Stomach (tissue), 9 donors: ENCODE results near the gene IQCM. TPM values are rescaled to one million over a fixed set of nuclear protein-coding genes. Genes with fewer than 3 reads are reported as not detected.

Source experiments
- DNase-seq, 2 donors: peaks; one replicate each; pipeline versions ENCODE4 v3.0.0 to v3.0.0-alpha.2; 2013 to 2019
- H3K27ac ChIP-seq, 5 donors: fragments of 200-600 bp in 4 of 5; sonication (generic) in 4 of 5; one replicate each; pipeline ENCODE4 v1.5.1; 2013 to 2019; ENCODE audit warnings: mild to moderate bottlenecking in 1 of 5, moderate library complexity in 1 of 5
- H3K27me3 ChIP-seq, 3 donors: fragments of 200-600 bp; sonication (generic); one replicate each; pipeline ENCODE4 v1.5.1; 2017 to 2019; ENCODE audit warnings: mixed run types in 1 of 3
- H3K36me3 ChIP-seq, 4 donors: fragments of 200-600 bp; sonication (generic); 1 replicate in 3 of 4; 2 replicates in 1 of 4; pipeline ENCODE4 v1.5.1; 2016 to 2019
- H3K4me1 ChIP-seq, 4 donors: fragments of 200-600 bp; sonication (generic); one replicate each; pipeline ENCODE4 v1.5.1; 2016 to 2019
- H3K4me3 ChIP-seq, 4 donors: fragments of 200-600 bp; sonication (generic) in 3 of 4; one replicate each; pipeline ENCODE4 v1.5.1; 2016 to 2019; ENCODE audit warnings: mild to moderate bottlenecking in 1 of 4
- H3K9me3 ChIP-seq, 4 donors: fragments of 200-600 bp; sonication (generic); one replicate each; pipeline ENCODE4 v1.5.1; 2016 to 2019
- CTCF ChIP-seq, 7 experiments: fragments of 450-650 bp in 4 of 7; fragments of 200-600 bp in 3 of 7; sonication (generic) in 3 of 7; IDR thresholded peaks; one replicate each; pipeline ENCODE4 v1.5.1; 2016 to 2019; ENCODE audit warnings: antibody characterized with exemption in 7 of 7, control low read depth in 2 of 7, mild to moderate bottlenecking in 1 of 7
- EP300 ChIP-seq: sonication (generic); formaldehyde crosslinking; IDR thresholded peaks from one replicate; pipeline ENCODE4 v1.6.1; 2017; ENCODE audit warnings: antibody characterized with exemption
- POLR2A ChIP-seq, 4 donors: fragments of 450-650 bp; IDR thresholded peaks; one replicate each; pipeline ENCODE4 v1.6.1; 2016; ENCODE audit warnings: antibody characterized with exemption in 4 of 4, control low read depth in 2 of 4, mild to moderate bottlenecking in 1 of 4, moderate library complexity in 1 of 4
- POLR2AphosphoS5 ChIP-seq, 3 donors: sonication (generic); formaldehyde crosslinking; IDR thresholded peaks; one replicate each; pipeline ENCODE4 v1.6.1; 2016; ENCODE audit warnings: antibody characterized with exemption in 3 of 3
- WGBS, 5 donors: extraction: QIAGEN DNeasy Blood & Tissue Kit in 3 of 5; methylation state at CpG; one replicate each; pipeline versions ENCODE4 v1.1.5 to v1.1.7; 2013 to 2018; 5-methylcytosine and 5-hydroxymethylcytosine counted together
- intact Hi-C: fragments of 100-400 bp; cut with DNase I; formaldehyde crosslinking; loops from one replicate; pipeline ENCODE4 v1.15.1; 2023; ENCODE audit warnings: low total_unique reads
- polyA plus RNA-seq, 3 donors: library from polyadenylated mRNA; stranded (reverse); fragments of 200-250 nt; gene quantifications; one replicate each; pipeline ENCODE4 v1.2.3, GENCODE V29; 2013
- total RNA-seq, 5 donors: library from RNA; depleted of rRNA; stranded (reverse); fragments of >200 nt; gene quantifications; one replicate each; pipeline versions ENCODE4 v1.1.0 to v1.2.3, GENCODE V29; 2014 to 2016
- donor health status: healthy with polysubstance abuse.
- donor health status: Bipolar disorder and iron deficiency.
- donor health status: healthy.

Gene IQCM
- total and polyA plus RNA-seq, 8 donors, result not detected

GRCh38 chr4:149749784-149750183 is 65.9 kb downstream of the IQCM start:
- TF ChIP-seq EP300, result no peak
- TF ChIP-seq POLR2AphosphoS5 (IDR thresholded peaks at IDR 0.05), result no peak
- no peak for TF ChIP-seq CTCF (IDR thresholded peaks at IDR 0.05)
- TF ChIP-seq POLR2A (IDR thresholded peaks at IDR 0.05), result no peak
- no peak for DNase-seq
- 70 to 84% (median 73%) methylated on average over 1 of the region's 1 CpG for WGBS, 5 donors
- no peaks in the 10 kb centered on the region for H3K36me3 ChIP-seq
- H3K9me3 ChIP-seq, result no peaks in the 10 kb centered on the region
- H3K4me3 ChIP-seq, result no peak overlapping the region
- intact Hi-C loops, result no loop called here
- H3K27ac ChIP-seq, result no peak overlapping the region
- no peaks in the 10 kb centered on the region for H3K27me3 ChIP-seq
- no peaks in the 10 kb centered on the region for H3K4me1 ChIP-seq

DNA sequence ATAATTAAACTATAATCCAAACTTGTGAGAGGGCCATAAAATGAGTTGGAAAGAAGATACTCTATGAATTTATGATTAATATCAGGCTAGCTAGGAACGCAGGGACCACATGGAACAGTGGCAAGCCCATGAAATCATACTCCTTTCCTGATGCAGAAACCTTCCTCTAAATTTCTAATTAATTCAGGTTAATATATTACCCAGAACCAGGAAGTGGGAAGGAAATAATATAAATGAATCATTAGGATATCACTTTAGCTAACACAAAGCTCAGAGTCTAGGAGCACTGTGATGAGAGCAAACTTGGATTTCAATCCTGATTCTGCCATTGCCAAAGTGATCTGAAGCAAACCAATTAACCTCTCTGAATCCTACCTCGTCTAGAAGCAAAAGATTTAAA is 68.0 kb downstream of the IQCM start:
- no peak overlapping the region for H3K27ac ChIP-seq
- WGBS, 5 donors, result 57 to 73% (median 69%) methylated on average over 2 of the region's 2 CpGs

DNA sequence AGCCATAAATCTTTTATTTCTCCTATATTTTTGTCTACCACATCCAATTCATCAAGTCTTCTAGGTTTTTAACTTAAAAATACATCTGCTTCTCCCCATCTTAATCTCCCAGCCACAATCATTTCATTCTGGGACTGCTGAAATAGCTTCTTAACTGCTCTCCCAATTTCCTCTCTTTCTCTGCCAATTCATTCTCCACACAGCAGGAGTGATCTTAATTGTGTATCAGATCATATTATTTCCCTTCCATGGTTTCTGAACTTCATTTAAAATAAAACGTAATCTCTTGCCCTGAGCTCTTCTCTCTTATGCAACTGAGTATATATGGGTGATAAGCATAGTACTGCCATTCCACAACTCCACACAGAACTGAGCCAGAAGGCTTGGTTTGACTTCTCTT is 69.4 kb downstream of the IQCM start:
- Histone ChIP-seq H3K27ac (no peak overlapping the region), H3K36me3 (no peaks in the 10 kb centered on the region), H3K4me3 (no peak overlapping the region), H3K4me1 (no peaks in the 10 kb centered on the region), H3K27me3 (no peaks in the 10 kb centered on the region), H3K9me3 (no peaks in the 10 kb centered on the region)
- 59 to 80% (median 72%) methylated on average over 1 of the region's 1 CpG for WGBS, 5 donors
- DNase-seq, result no peak
- TF ChIP-seq POLR2AphosphoS5 (IDR thresholded peaks at IDR 0.05) (no peak), POLR2A (IDR thresholded peaks at IDR 0.05) (no peak), EP300 (no peak), CTCF (IDR thresholded peaks at IDR 0.05) (no peak)
- intact Hi-C loops, result no loop called here

More for the DNA sequence above, 68.0 kb downstream of the IQCM start:
- H3K9me3 ChIP-seq, result no peaks in the 10 kb centered on the region
- no peaks in the 10 kb centered on the region for H3K4me1 ChIP-seq
- H3K4me3 ChIP-seq, result no peak overlapping the region
- no peaks in the 10 kb centered on the region for H3K36me3 ChIP-seq
- no peak for DNase-seq
- no peak for TF ChIP-seq EP300
- TF ChIP-seq POLR2A (IDR thresholded peaks at IDR 0.05), result no peak
- no peak for TF ChIP-seq POLR2AphosphoS5 (IDR thresholded peaks at IDR 0.05)
- intact Hi-C loops, result no loop called here
- no peaks in the 10 kb centered on the region for H3K27me3 ChIP-seq

GRCh38 chr4:149741186-149741831 is 74.3 kb downstream of the IQCM start:
- Histone ChIP-seq H3K4me3 (no peak overlapping the region), H3K4me1 (no peaks in the 10 kb centered on the region), H3K27me3 (no peaks in the 10 kb centered on the region), H3K36me3 (no peaks in the 10 kb centered on the region), H3K9me3 (no peaks in the 10 kb centered on the region), H3K27ac (no peak overlapping the region)
- intact Hi-C loops, result no loop called here
- WGBS, 5 donors, result 65 to 81% (median 77%) methylated on average over 1 of the region's 1 CpG
- TF ChIP-seq CTCF (IDR thresholded peaks at IDR 0.05), result no peak
- no peak for TF ChIP-seq POLR2AphosphoS5 (IDR thresholded peaks at IDR 0.05)
- no peak for TF ChIP-seq POLR2A (IDR thresholded peaks at IDR 0.05)
- no peak for TF ChIP-seq EP300
- no peak for DNase-seq

GRCh38 chr4:149738156-149738555 is 77.5 kb downstream of the IQCM start:
- no peaks in the 10 kb centered on the region for H3K9me3 ChIP-seq
- intact Hi-C loops, result no loop called here
- H3K4me1 ChIP-seq, result no peaks in the 10 kb centered on the region
- no peak for TF ChIP-seq POLR2A (IDR thresholded peaks at IDR 0.05)
- no peak for TF ChIP-seq CTCF (IDR thresholded peaks at IDR 0.05)
- TF ChIP-seq EP300, result no peak
- no peak for TF ChIP-seq POLR2AphosphoS5 (IDR thresholded peaks at IDR 0.05)
- H3K4me3 ChIP-seq, result no peak overlapping the region
- H3K27me3 ChIP-seq, result no peaks in the 10 kb centered on the region
- DNase-seq, result no peak
- WGBS, 5 donors, result 66 to 73% (median 71%) methylated on average over 7 of the region's 7 CpGs
- H3K27ac ChIP-seq, result no peak overlapping the region
- no peaks in the 10 kb centered on the region for H3K36me3 ChIP-seq
